GM12878 (cell line): ENCODE measurements around the gene LBH. TPM values are rescaled to one million over a fixed set of nuclear protein-coding genes. Genes with fewer than 3 reads are reported as not detected.

Source experiments
- ATAC-seq: fragments of 200-7000 bp; cut with Tn5 transposase; 3 replicates; pipeline ENCODE4 v1.9.1; 2020; ENCODE audit warnings: mild to moderate bottlenecking, moderate library complexity
- BruUV-seq: library from RNA; stranded (reverse); fragments of 400-500 nt; replicated peaks from 2 replicates; lab custom pipeline; 2021; lab: Mats Ljungman, UMichigan
- CTCF ChIA-PET: fragments of 300-600 bp; sonication (Branson Sonifier 250); formaldehyde crosslinking; extraction: SDS; loops from one replicate; lab custom pipeline; 2021; ENCODE audit warnings: inconsistent platforms; lab: Yijun Ruan, JAX
- POLR2A ChIA-PET: fragments of 350-600 bp; formaldehyde crosslinking; extraction: SDS; loops from one replicate; lab custom pipeline; 2021; ENCODE audit warnings: inconsistent platforms; lab: Charles Lee
- RAD21 ChIA-PET: fragments of 300-600 bp; sonication (Branson Sonifier 250); formaldehyde crosslinking; loops from one replicate; lab custom pipeline; 2023; ENCODE audit warnings: antibody characterized with exemption; ENCODE audit not compliant: unreplicated experiment; lab: Charles Lee
- SMC1A ChIA-PET: fragments of 300-600 bp; sonication (Branson Sonifier 250); formaldehyde crosslinking; loops from one replicate; lab custom pipeline; 2023; ENCODE audit not compliant: unreplicated experiment, uncharacterized antibody; lab: Charles Lee
- DNase-seq: peaks from one replicate; pipeline ENCODE4 v3.0.0-alpha.2; 2011; ENCODE audit warnings: low read depth, low spot score
- FAIRE-seq: peaks from 3 replicates; lab custom pipeline; 2011; peaks lifted over from hg19 to GRCh38; lab: Jason Lieb, UNC
- H2AFZ ChIP-seq: 2 replicates; pipeline ENCODE4 v1.6.0; 2011; ENCODE audit warnings: low read depth, low read length, control low read depth; ENCODE audit not compliant: control insufficient read depth
- H3K27ac ChIP-seq: 2 replicates; pipeline ENCODE4 v1.5.1; 2011; ENCODE audit warnings: control low read depth; ENCODE audit not compliant: control insufficient read depth, insufficient read depth
- H3K27me3 ChIP-seq, 2 experiments: replicated peaks in 1 of 2; 2 replicates each; pipeline versions ENCODE4 v1.6.0 to v1.6.1; 2011; ENCODE audit warnings: low read length in 1 of 2; ENCODE audit not compliant: control insufficient read depth in 2 of 2, insufficient read depth in 2 of 2
- H3K36me3 ChIP-seq, 2 experiments: 2 replicates each; pipeline ENCODE4 v1.5.1; 2011; ENCODE audit warnings: low read length in 1 of 2; ENCODE audit not compliant: control insufficient read depth in 2 of 2, insufficient read depth in 2 of 2
- H3K4me1 ChIP-seq: 2 replicates; pipeline ENCODE4 v1.6.1; 2011; ENCODE audit warnings: mild to moderate bottlenecking, low read length, moderate library complexity, mixed read lengths; ENCODE audit not compliant: control insufficient read depth, insufficient read depth
- H3K4me2 ChIP-seq: 2 replicates; pipeline ENCODE4 v1.6.0; 2011; ENCODE audit warnings: control low read depth; ENCODE audit not compliant: control insufficient read depth, insufficient read depth
- H3K4me3 ChIP-seq: fragments of 200-600 bp; sonication (generic); 2 replicates; pipeline ENCODE4 v1.5.1; 2016
- H3K79me2 ChIP-seq: 2 replicates; pipeline ENCODE4 v1.6.0; 2011; ENCODE audit warnings: low read length; ENCODE audit not compliant: control insufficient read depth, insufficient read depth
- H3K9ac ChIP-seq: 2 replicates; pipeline ENCODE4 v1.8.0; 2011; ENCODE audit warnings: low read length, control low read depth, mixed read lengths; ENCODE audit not compliant: control insufficient read depth, insufficient read depth
- H3K9me3 ChIP-seq: replicated peaks from 3 replicates; pipeline ENCODE4 v1.5.1; 2011; ENCODE audit warnings: mild to moderate bottlenecking, low read length; ENCODE audit not compliant: control insufficient read depth, insufficient read depth
- H4K20me1 ChIP-seq: 2 replicates; pipeline ENCODE4 v1.6.0; 2011; ENCODE audit not compliant: control insufficient read depth, insufficient read depth
- ATF3 ChIP-seq: IDR thresholded peaks from 2 replicates; pipeline ENCODE4 v1.6.1; 2011; ENCODE audit warnings: low read depth, mild to moderate bottlenecking, low read length, moderate library complexity, borderline replicate concordance; ENCODE audit errors: extremely low read depth
- CBFB ChIP-seq: IDR thresholded peaks from 2 replicates; pipeline ENCODE4 v1.6.1; 2016; ENCODE audit warnings: antibody characterized with exemption, low read depth
- E4F1 ChIP-seq: fragments of 450-650 bp; IDR thresholded peaks from 2 replicates; pipeline ENCODE4 v1.6.1; 2018; ENCODE audit warnings: borderline replicate concordance, mild to moderate bottlenecking; ENCODE audit not compliant: partially characterized antibody
- HDGF ChIP-seq: fragments of 450-650 bp; IDR thresholded peaks from 2 replicates; pipeline ENCODE4 v1.6.1; 2016; ENCODE audit warnings: antibody characterized with exemption
- LARP7 ChIP-seq: fragments of 450-650 bp; IDR thresholded peaks from 2 replicates; pipeline ENCODE4 v1.6.1; 2017; ENCODE audit warnings: mild to moderate bottlenecking
- WRNIP1 ChIP-seq: IDR thresholded peaks from 2 replicates; pipeline ENCODE4 v1.6.1; 2011; ENCODE audit warnings: low read depth, low read length, improper control_type of control experiment, borderline replicate concordance
- ZNF384 ChIP-seq: IDR thresholded peaks from 2 replicates; pipeline ENCODE4 v1.6.1; 2012; ENCODE audit warnings: low read depth, mild to moderate bottlenecking, low read length, improper control_type of control experiment, borderline replicate concordance
- WGBS: methylation state at CpG from one replicate; pipeline ENCODE4 v1.1.6; 2016; ENCODE audit warnings: low lambda C conversion rate; ENCODE audit not compliant: insufficient replicate concordance, insufficient coverage; ENCODE audit errors: missing lambda C conversion rate; 5-methylcytosine and 5-hydroxymethylcytosine counted together
- in situ Hi-C: fragments of 300-500 bp; cut with MboI; formaldehyde crosslinking; loops from 9 replicates; pipeline ENCODE4 v1.14.3; 2018; ENCODE audit warnings: mixed read lengths
- intact Hi-C: fragments of 100-400 bp; cut with micrococcal nuclease; formaldehyde crosslinking; loops from one replicate; pipeline ENCODE4 v1.14.2; 2022; ENCODE audit not compliant: unreplicated experiment
- polyA plus RNA-seq, 11 experiments: library from polyadenylated mRNA; depleted of rRNA in 4 of 11; unstranded in 6 of 11; stranded (reverse) in 5 of 11; fragments of >200 nt; fragmentation: Nextera tagmentation in 4 of 11; fragmentation: Illumina TruSeq in 1 of 11; extraction: Ambion mirVana in 4 of 11; extraction: Trizol in 1 of 11; gene quantifications; 1 replicate in 1 of 11; 2 replicates in 10 of 11; pipeline versions ENCODE4 v1.2.1 to v1.2.3, GENCODE V29; 2011 to 2016; ENCODE audit warnings: inconsistent platforms in 2 of 11, missing spikeins in 2 of 11, low read depth in 1 of 11
- total RNA-seq, 4 experiments: library from RNA; depleted of rRNA in 3 of 4; stranded (reverse); fragments of >200 nt in 3 of 4; fragmentation: Illumina TruSeq in 1 of 4; extraction: Trizol in 1 of 4; gene quantifications; 2 replicates each; pipeline versions ENCODE4 v1.2.1 to v1.2.3, GENCODE V29; 2013 to 2021

Gene LBH
- total and polyA plus RNA-seq, 10 of the 15 experiments (the other 5 are each of a cell fraction or from before 2014, with no cell fraction given), result 9.3 to 133 (median 34.1) TPM

- FAIRE-seq, result no peak
- intact Hi-C loops (no loop called here), in situ Hi-C loops (no loop called here)
- ATAC-seq, result no peak
- no peak overlapping the region for H2AFZ ChIP-seq
- 73% methylated on average over 3 of the region's 3 CpGs for WGBS
- no peaks in the 10 kb centered on the region; the same call in 1 of the 3 replicates for H3K9me3 ChIP-seq
- H3K36me3 ChIP-seq, result no peaks in the 10 kb centered on the region
- H3K27me3 ChIP-seq, result no peaks in the 10 kb centered on the region
- ChIA-PET CTCF (no interaction called here), POLR2A (interaction anchor here (1.2 kb wide), 1 partner anchor 70 kb away, joined by 3 read pairs; no protein-coding TSS in a partner anchor), RAD21 (interaction anchor here (2.3 kb wide), 1 partner anchor 11 kb away, joined by 6 read pairs; no protein-coding TSS in a partner anchor), SMC1A (interaction anchor here (0.5 to 2.1 kb wide), 3 partner anchors 47 to 135 kb away, joined by 3 to 8 read pairs (median 4); no protein-coding TSS in a partner anchor)
- TF ChIP-seq CBFB, result no peak
- no peak for TF ChIP-seq E4F1
- no peak for TF ChIP-seq HDGF
- no peak for TF ChIP-seq LARP7
- TF ChIP-seq ATF3, result no peak
- no peak for TF ChIP-seq WRNIP1
- TF ChIP-seq ZNF384, result no peak
- no peaks in the 10 kb centered on the region for H4K20me1 ChIP-seq
- no TSS peak for BruUV-seq
- no peak overlapping the region for H3K9ac ChIP-seq
- H3K4me2 ChIP-seq, result no peak overlapping the region
- no peak for DNase-seq
- H3K79me2 ChIP-seq, result no peaks in the 10 kb centered on the region
- no peak overlapping the region for H3K27ac ChIP-seq
- peaks cover 3% of the 10 kb centered on the region; the same call in 1 of the 2 replicates for H3K4me1 ChIP-seq
- H3K4me3 ChIP-seq, result no peak overlapping the region
Observed at GRCh38 chr2:30300122-30300455, 68.8 kb downstream of the LBH start.
